Natural killer cell (primary cell): Measurements from ENCODE around the gene CCDC112. TPM values are rescaled to one million over a fixed set of nuclear protein-coding genes. Genes with fewer than 3 reads are reported as not detected.
"Not testable (repeated sequence)": the region's sequence is repeated elsewhere in the genome, so short reads cannot be mapped to it uniquely, and the experiment has no call there.

Source experiments
- ATAC-seq, 3 donors: fragments of 150-1000 bp in 2 of 3; fragments of 200-7000 bp in 1 of 3; cut with Tn5 transposase; 1 replicate in 1 of 3; 2 replicates in 2 of 3; pipeline ENCODE4 v1.10.0; 2021; ENCODE audit warnings: mild to moderate bottlenecking in 2 of 3, moderate library complexity in 2 of 3
- DNase-seq, 2 donors: peaks; one replicate each; pipeline versions ENCODE4 v3.0.0 to v3.0.0-alpha.2; 2013 to 2021; ENCODE audit warnings: mixed read lengths in 1 of 2
- H3K27ac ChIP-seq: one replicate; pipeline ENCODE4 v1.5.1; 2013; ENCODE audit warnings: mild to moderate bottlenecking, low read length
- H3K27me3 ChIP-seq: one replicate; pipeline ENCODE4 v1.6.1; 2013; ENCODE audit warnings: low read length; ENCODE audit not compliant: control insufficient read depth, insufficient read depth
- H3K36me3 ChIP-seq: one replicate; pipeline ENCODE4 v1.6.1; 2013; ENCODE audit warnings: low read length; ENCODE audit not compliant: control insufficient read depth, insufficient read depth
- H3K4me1 ChIP-seq: one replicate; pipeline ENCODE4 v1.6.1; 2013; ENCODE audit warnings: low read length; ENCODE audit not compliant: control insufficient read depth, insufficient read depth
- H3K4me3 ChIP-seq: one replicate; pipeline ENCODE4 v1.5.1; 2013; ENCODE audit warnings: low read length
- H3K9me3 ChIP-seq: one replicate; pipeline ENCODE4 v1.6.1; 2013; ENCODE audit warnings: low read length; ENCODE audit not compliant: control insufficient read depth, insufficient read depth
- H3K27ac Mint-ChIP-seq, 2 donors: one replicate each; pipeline ENCODE4 v1.8.0; 2022; ENCODE audit warnings: mild to moderate bottlenecking in 2 of 2, mixed read lengths in 2 of 2, moderate library complexity in 1 of 2
- H3K27me3 Mint-ChIP-seq, 2 donors: one replicate each; pipeline ENCODE4 v1.8.0; 2022; ENCODE audit warnings: low read depth in 2 of 2, mixed read lengths in 2 of 2
- H3K36me3 Mint-ChIP-seq: one replicate; pipeline ENCODE4 v1.8.0; 2022; ENCODE audit warnings: mixed read lengths
- H3K4me1 Mint-ChIP-seq, 2 donors: one replicate each; pipeline ENCODE4 v1.8.0; 2022; ENCODE audit warnings: mixed read lengths in 2 of 2
- H3K4me3 Mint-ChIP-seq: one replicate; pipeline ENCODE4 v1.8.0; 2022; ENCODE audit warnings: mild to moderate bottlenecking, moderate library complexity, mixed read lengths
- H3K9me3 Mint-ChIP-seq, 2 donors: one replicate each; pipeline ENCODE4 v1.8.0; 2022; ENCODE audit warnings: mixed read lengths in 2 of 2
- CTCF ChIP-seq: fragments of 200-600 bp; IDR thresholded peaks from one replicate; pipeline ENCODE4 v1.8.0; 2022; ENCODE audit warnings: antibody characterized with exemption
- WGBS: methylation state at CpG from one replicate; pipeline ENCODE4 v1.1.7; 2013; ENCODE audit warnings: missing lambda C conversion rate; ENCODE audit not compliant: insufficient coverage; 5-methylcytosine and 5-hydroxymethylcytosine counted together
- intact Hi-C: fragments of 100-400 bp; cut with micrococcal nuclease; formaldehyde crosslinking; loops from one replicate; pipeline ENCODE4 v1.14.2; 2022
- total RNA-seq, 4 donors: library from RNA; stranded (reverse); fragments of 120-200 nt in 1 of 4; gene quantifications; one replicate each; pipeline versions ENCODE4 v1.2.3 to v1.2.4, GENCODE V29; 2013 to 2022

CCDC112 gene
- total RNA-seq, 3 donors from 2014 or later (not counting 1 experiment from before 2014, with no cell fraction given): 2.5 to 3.7 (median 3.1) TPM

GRCh38 chr5:115330830-115331229 is 34.4 kb upstream of the CCDC112 start:
- Histone ChIP-seq H3K36me3 (no peaks in the 10 kb centered on the region), H3K27me3 (peaks cover 2% of the 10 kb centered on the region), H3K9me3 (no peaks in the 10 kb centered on the region), H3K4me3 (no peak overlapping the region), H3K27ac (no peak overlapping the region), H3K4me1 (no peaks in the 10 kb centered on the region)
- TF ChIP-seq CTCF: no peak
- no peak for DNase-seq
- no peak for ATAC-seq
- H3K27ac Mint-ChIP-seq: no peak overlapping the region
- H3K4me3 Mint-ChIP-seq: no peak overlapping the region
- peaks cover 0 to 4% of the 10 kb centered on the region in 2 donors for H3K4me1 Mint-ChIP-seq
- no CpG with 5 or more reads among the region's 2 CpGs for WGBS
- H3K27me3 Mint-ChIP-seq: peaks cover 13 to 59% of the 10 kb centered on the region in 2 donors
- no peaks in the 10 kb centered on the region for H3K36me3 Mint-ChIP-seq
- intact Hi-C loops: no loop called here
- H3K9me3 Mint-ChIP-seq: no peaks in the 10 kb centered on the region

- TF ChIP-seq CTCF: no peak
- Histone ChIP-seq H3K27me3 (peaks cover 2% of the 10 kb centered on the region), H3K4me3 (no peak overlapping the region), H3K9me3 (no peaks in the 10 kb centered on the region), H3K36me3 (no peaks in the 10 kb centered on the region), H3K4me1 (no peaks in the 10 kb centered on the region), H3K27ac (no peak overlapping the region)
- Mint-ChIP-seq H3K4me1 (peaks cover 0 to 4% of the 10 kb centered on the region in 2 donors), H3K27ac (no peak overlapping the region), H3K4me3 (no peak overlapping the region), H3K27me3 (peaks cover 9 to 52% of the 10 kb centered on the region in 2 donors), H3K36me3 (no peaks in the 10 kb centered on the region), H3K9me3 (no peaks in the 10 kb centered on the region)
- no peak for ATAC-seq
- no peak for DNase-seq
- WGBS: 73% methylated on average over 4 of the region's 8 CpGs
- intact Hi-C loops: no loop called here
Observed at GRCh38 chr5:115329475-115329874, 33.0 kb upstream of the CCDC112 start.

GRCh38 chr5:115328617-115329274 is 32.3 kb upstream of the CCDC112 start:
- ATAC-seq: not testable (repeated sequence)

GRCh38 chr5:115325296-115325959 is 29.0 kb upstream of the CCDC112 start:
- ATAC-seq (no peak), DNase-seq (no peak)
- Histone ChIP-seq H3K27me3 (peaks cover 4% of the 10 kb centered on the region), H3K27ac (no peak overlapping the region), H3K9me3 (no peaks in the 10 kb centered on the region), H3K36me3 (no peaks in the 10 kb centered on the region), H3K4me3 (no peak overlapping the region), H3K4me1 (no peaks in the 10 kb centered on the region)
- Mint-ChIP-seq H3K9me3 (no peaks in the 10 kb centered on the region), H3K4me1 (no peaks in the 10 kb centered on the region), H3K27me3 (peaks cover 16 to 49% of the 10 kb centered on the region in 2 donors), H3K27ac (no peak overlapping the region), H3K4me3 (no peak overlapping the region), H3K36me3 (no peaks in the 10 kb centered on the region)
- WGBS: 92% methylated on average over 3 of the region's 3 CpGs
- intact Hi-C loops: no loop called here
- no peak for TF ChIP-seq CTCF

More at GRCh38 chr5:115328617-115329274, 32.3 kb upstream of the CCDC112 start:
- H3K36me3 ChIP-seq, DNase-seq, H3K27ac Mint-ChIP-seq, H3K36me3 Mint-ChIP-seq, intact Hi-C loops, H3K27ac ChIP-seq, H3K4me3 ChIP-seq, H3K4me1 ChIP-seq, H3K9me3 ChIP-seq, H3K4me3 Mint-ChIP-seq, H3K4me1 Mint-ChIP-seq, H3K9me3 Mint-ChIP-seq, H3K27me3 ChIP-seq: not testable (repeated sequence)
- 42% methylated on average over 5 of the region's 6 CpGs for WGBS
- peaks cover 14 to 57% of the 10 kb centered on the region in 2 donors for H3K27me3 Mint-ChIP-seq
